Osteocyte (in vitro differentiated cells): Measurements from ENCODE around the gene PIP5K1B. TPM values are rescaled to one million over a fixed set of nuclear protein-coding genes. Genes with fewer than 3 reads are reported as not detected.

Experiments
- DNase-seq: peaks from one replicate; pipeline ENCODE4 v3.0.0; 2021; ENCODE audit warnings: mixed read lengths; ENCODE audit not compliant: unreplicated experiment; ENCODE audit errors: extremely low spot score
- H3K27ac Mint-ChIP-seq: one replicate; pipeline ENCODE4 v1.8.0; 2021; ENCODE audit warnings: mild to moderate bottlenecking, mixed read lengths; ENCODE audit not compliant: unreplicated experiment
- H3K27me3 Mint-ChIP-seq: one replicate; pipeline ENCODE4 v1.8.0; 2021; ENCODE audit warnings: mixed read lengths; ENCODE audit not compliant: unreplicated experiment
- H3K36me3 Mint-ChIP-seq: one replicate; pipeline ENCODE4 v1.8.0; 2021; ENCODE audit warnings: mixed read lengths; ENCODE audit not compliant: unreplicated experiment
- H3K4me1 Mint-ChIP-seq: one replicate; pipeline ENCODE4 v1.8.0; 2021; ENCODE audit warnings: mixed read lengths; ENCODE audit not compliant: unreplicated experiment
- H3K4me3 Mint-ChIP-seq: one replicate; pipeline ENCODE4 v1.8.0; 2021; ENCODE audit warnings: mild to moderate bottlenecking, moderate library complexity, mixed read lengths; ENCODE audit not compliant: unreplicated experiment
- H3K9me3 Mint-ChIP-seq: one replicate; pipeline ENCODE4 v1.8.0; 2021; ENCODE audit warnings: mixed read lengths; ENCODE audit not compliant: unreplicated experiment
- CTCF ChIP-seq: fragments of 200-600 bp; sonication (generic); IDR thresholded peaks from 2 replicates; pipeline ENCODE4 v1.5.0; 2021; ENCODE audit warnings: antibody characterized with exemption, mild to moderate bottlenecking, moderate library complexity
- total RNA-seq: library from RNA; stranded (reverse); gene quantifications from 2 replicates; pipeline ENCODE4 v1.2.1, GENCODE V29; 2021

PIP5K1B gene
- total RNA-seq, 1 donor from 2014 or later, result not detected

GRCh38 chr9:68967800-68968199 lies 262.8 kb downstream of the PIP5K1B start:
- no peaks in the 10 kb centered on the region for H3K9me3 Mint-ChIP-seq
- H3K36me3 Mint-ChIP-seq, result no peaks in the 10 kb centered on the region
- TF ChIP-seq CTCF, result no peak
- DNase-seq, result no peak
- H3K27me3 Mint-ChIP-seq, result peaks cover 13% of the 10 kb centered on the region
- no peak overlapping the region for H3K27ac Mint-ChIP-seq
- H3K4me3 Mint-ChIP-seq, result no peak overlapping the region
- no peaks in the 10 kb centered on the region for H3K4me1 Mint-ChIP-seq

GRCh38 chr9:68969538-68969937 lies 264.5 kb downstream of the PIP5K1B start:
- Mint-ChIP-seq H3K27ac (no peak overlapping the region), H3K9me3 (no peaks in the 10 kb centered on the region), H3K36me3 (no peaks in the 10 kb centered on the region), H3K27me3 (peaks cover 12% of the 10 kb centered on the region), H3K4me3 (no peak overlapping the region), H3K4me1 (no peaks in the 10 kb centered on the region)
- TF ChIP-seq CTCF, result no peak
- DNase-seq, result no peak

- H3K27me3 Mint-ChIP-seq, result peaks cover 12% of the 10 kb centered on the region
Observed at GRCh38 chr9:68970151-68970550, 265.1 kb downstream of the PIP5K1B start.

GRCh38 chr9:68973619-68974018 lies 268.6 kb downstream of the PIP5K1B start:
- DNase-seq, result no peak
- H3K4me1 Mint-ChIP-seq, result no peaks in the 10 kb centered on the region
- no peaks in the 10 kb centered on the region for H3K9me3 Mint-ChIP-seq
- H3K4me3 Mint-ChIP-seq, result no peak overlapping the region
- no peak for TF ChIP-seq CTCF
- peaks cover 10% of the 10 kb centered on the region for H3K27me3 Mint-ChIP-seq
- no peak overlapping the region for H3K27ac Mint-ChIP-seq
- no peaks in the 10 kb centered on the region for H3K36me3 Mint-ChIP-seq

More at GRCh38 chr9:68970151-68970550, 265.1 kb downstream of the PIP5K1B start:
- Mint-ChIP-seq H3K36me3 (no peaks in the 10 kb centered on the region), H3K4me3 (no peak overlapping the region), H3K27ac (no peak overlapping the region), H3K9me3 (no peaks in the 10 kb centered on the region), H3K4me1 (no peaks in the 10 kb centered on the region)
- DNase-seq, result no peak
- TF ChIP-seq CTCF, result no peak

- no peak for DNase-seq
- H3K27ac Mint-ChIP-seq, result no peak overlapping the region
- no peaks in the 10 kb centered on the region for H3K9me3 Mint-ChIP-seq
- peaks cover 9% of the 10 kb centered on the region for H3K27me3 Mint-ChIP-seq
- no peaks in the 10 kb centered on the region for H3K36me3 Mint-ChIP-seq
- TF ChIP-seq CTCF, result no peak
- H3K4me3 Mint-ChIP-seq, result no peak overlapping the region
- H3K4me1 Mint-ChIP-seq, result no peaks in the 10 kb centered on the region
Observed at GRCh38 chr9:68974431-68974830, 269.4 kb downstream of the PIP5K1B start.
